NCI-H1436 treated with DMSO at 0.1 percent for 48 hours (cell line): Measurements from ENCODE around the gene DPH5.
"Not testable (repeated sequence)": the region's sequence is repeated elsewhere in the genome, so short reads cannot be mapped to it uniquely, and the experiment has no call there.

ENCODE experiments used
- DNase-seq: peaks from one replicate; lab custom pipeline; 2025; lab: John Stamatoyannopoulos, UW

The DPH5 gene

GRCh38 chr1:100988121-100988520 lies 37.5 kb downstream of the DPH5 start:
- DNase-seq: no peak

GRCh38 chr1:100982793-100983192 lies 42.8 kb downstream of the DPH5 start:
- DNase-seq: no peak

GRCh38 chr1:100979631-100980030 lies 46.0 kb downstream of the DPH5 start:
- DNase-seq: no peak

- DNase-seq: no peak
Measured at GRCh38 chr1:100976936-100977335, 48.6 kb downstream of the DPH5 start.

- no peak for DNase-seq
Measured at GRCh38 chr1:100972185-100972584, 53.4 kb downstream of the DPH5 start.

- DNase-seq: no peak
Measured at GRCh38 chr1:100971021-100971420, 54.6 kb downstream of the DPH5 start.

- DNase-seq: no peak
Measured at GRCh38 chr1:100969327-100969726, 56.3 kb downstream of the DPH5 start.

GRCh38 chr1:100968621-100969020 lies 57.0 kb downstream of the DPH5 start:
- no peak for DNase-seq

- no peak for DNase-seq
Measured at GRCh38 chr1:100960098-100960497, 65.5 kb downstream of the DPH5 start.

GRCh38 chr1:100959502-100960060 lies 66.0 kb downstream of the DPH5 start:
- no peak for DNase-seq

GRCh38 chr1:100955322-100955721 lies 70.3 kb downstream of the DPH5 start:
- DNase-seq: no peak

- DNase-seq: no peak
Measured at GRCh38 chr1:100953960-100954730, 71.4 kb downstream of the DPH5 start.

- DNase-seq: not testable (repeated sequence)
Measured at GRCh38 chr1:100952970-100953369, 72.6 kb downstream of the DPH5 start.

GRCh38 chr1:100952104-100952745 lies 73.4 kb downstream of the DPH5 start:
- DNase-seq: no peak

- no peak for DNase-seq
Measured at GRCh38 chr1:100950781-100951180, 74.8 kb downstream of the DPH5 start.

- DNase-seq: no peak
Measured at GRCh38 chr1:100950337-100950736, 75.2 kb downstream of the DPH5 start.

GRCh38 chr1:100949515-100950158 lies 75.9 kb downstream of the DPH5 start:
- not testable (repeated sequence) for DNase-seq

GRCh38 chr1:100948721-100949405 lies 76.7 kb downstream of the DPH5 start:
- DNase-seq: not testable (repeated sequence)

GRCh38 chr1:100947816-100948215 lies 77.8 kb downstream of the DPH5 start:
- not testable (repeated sequence) for DNase-seq

- DNase-seq: not testable (repeated sequence)
Measured at GRCh38 chr1:100946064-100946463, 79.5 kb downstream of the DPH5 start.

- DNase-seq: no peak
Measured at GRCh38 chr1:100943533-100943932, 82.1 kb downstream of the DPH5 start.
